Stimulated activated CD8-positive, alpha-beta memory T cell treated with anti-CD3 and anti-CD28 coated beads, Interleukin-2, amount 100 ng/mL, for 1 hour (primary cell): Measurements from ENCODE around the gene EEF1AKMT2.
"Not testable (repeated sequence)": the region's sequence is repeated elsewhere in the genome, so short reads cannot be mapped to it uniquely, and the experiment has no call there.

ENCODE experiments used
- DNase-seq, 2 donors: peaks; one replicate each; pipeline ENCODE4 v3.0.0-alpha.2; 2020; ENCODE audit warnings: low read depth in 2 of 2

EEF1AKMT2 gene

GRCh38 chr10:124791547-124792348 lies at the start of gene EEF1AKMT2:
EEF1AKMT2 (minus strand) TSS chr10:124791887; CDS start chr10:124791833, 54 bp downstream.
- DNase-seq, result peak; percentile 65 to 68

GRCh38 chr10:124837687-124838086 lies 46.0 kb upstream of the EEF1AKMT2 start:
- no peak for DNase-seq

- no peak for DNase-seq
Observed at GRCh38 chr10:124831116-124831515, 39.4 kb upstream of the EEF1AKMT2 start.

- DNase-seq, result no peak
Observed at GRCh38 chr10:124830445-124830844, 38.8 kb upstream of the EEF1AKMT2 start.

- DNase-seq, result no peak
Observed at GRCh38 chr10:124829447-124830115, 37.9 kb upstream of the EEF1AKMT2 start.

GRCh38 chr10:124827474-124827873 lies 35.8 kb upstream of the EEF1AKMT2 start:
- DNase-seq, result no peak

- no peak for DNase-seq
Observed at GRCh38 chr10:124826262-124826661, 34.6 kb upstream of the EEF1AKMT2 start.

GRCh38 chr10:124825702-124826101 lies 34.0 kb upstream of the EEF1AKMT2 start:
- DNase-seq, result no peak

GRCh38 chr10:124824932-124825331 lies 33.2 kb upstream of the EEF1AKMT2 start:
- not testable (repeated sequence) for DNase-seq

GRCh38 chr10:124824507-124824906 lies 32.8 kb upstream of the EEF1AKMT2 start:
- no peak for DNase-seq

- no peak for DNase-seq
Observed at GRCh38 chr10:124821520-124821919, 29.8 kb upstream of the EEF1AKMT2 start.

- DNase-seq, result no peak
Observed at GRCh38 chr10:124820121-124820520, 28.4 kb upstream of the EEF1AKMT2 start.

- no peak for DNase-seq
Observed at GRCh38 chr10:124802313-124802675, 10.6 kb upstream of the EEF1AKMT2 start.

- no peak for DNase-seq
Observed at GRCh38 chr10:124799211-124799610, 7.5 kb upstream of the EEF1AKMT2 start.

- DNase-seq, result no peak
Observed at GRCh38 chr10:124798781-124799180, 7.1 kb upstream of the EEF1AKMT2 start.

GRCh38 chr10:124798364-124798763 lies 6.7 kb upstream of the EEF1AKMT2 start:
- no peak for DNase-seq

- DNase-seq, result no peak
Observed at GRCh38 chr10:124792998-124793352, 1.3 kb upstream of the EEF1AKMT2 start.

- not testable (repeated sequence) for DNase-seq
Observed at GRCh38 chr10:124782900-124783299, 8.8 kb downstream of the EEF1AKMT2 start.

GRCh38 chr10:124768791-124769190 lies 22.9 kb downstream of the EEF1AKMT2 start:
- no peak for DNase-seq

- no peak for DNase-seq
Observed at GRCh38 chr10:124765256-124765655, 26.4 kb downstream of the EEF1AKMT2 start.

- DNase-seq, result no peak
Observed at GRCh38 chr10:124763267-124763666, 28.4 kb downstream of the EEF1AKMT2 start.

- DNase-seq, result no peak
Observed at GRCh38 chr10:124762281-124762680, 29.4 kb downstream of the EEF1AKMT2 start.
